Large intestine (tissue), 3 donors: ENCODE measurements around the gene NUP214. TPM values are rescaled to one million over a fixed set of nuclear protein-coding genes. Genes with fewer than 3 reads are reported as not detected.
"Not testable (repeated sequence)": the region's sequence is repeated elsewhere in the genome, so short reads cannot be mapped to it uniquely, and the experiment has no call there.

Experiments used
- DNase-seq, 2 donors: peaks; one replicate each; pipeline versions ENCODE4 v3.0.0 to v3.0.0-alpha.2; 2013
- H3K27ac ChIP-seq: one replicate; pipeline ENCODE4 v1.5.1; 2013; ENCODE audit warnings: low read length
- H3K27me3 ChIP-seq: 2 replicates; pipeline ENCODE4 v1.6.1; 2013; ENCODE audit warnings: low read length; ENCODE audit not compliant: control insufficient read depth, insufficient read depth
- H3K36me3 ChIP-seq: 2 replicates; pipeline ENCODE4 v1.6.1; 2013; ENCODE audit warnings: low read length; ENCODE audit not compliant: control insufficient read depth, insufficient read depth
- H3K4me1 ChIP-seq: one replicate; pipeline ENCODE4 v1.6.1; 2013; ENCODE audit warnings: low read length; ENCODE audit not compliant: control insufficient read depth, insufficient read depth
- H3K4me3 ChIP-seq: one replicate; pipeline ENCODE4 v1.5.1; 2013; ENCODE audit warnings: low read length
- H3K9me3 ChIP-seq: one replicate; pipeline ENCODE4 v1.6.1; 2013; ENCODE audit warnings: mild to moderate bottlenecking, low read depth, low read length, moderate library complexity; ENCODE audit not compliant: control insufficient read depth
- WGBS: methylation state at CpG from one replicate; pipeline ENCODE4 v1.1.5; 2013; ENCODE audit warnings: low lambda C conversion rate; ENCODE audit not compliant: insufficient coverage; 5-methylcytosine and 5-hydroxymethylcytosine counted together
- polyA plus RNA-seq: library from polyadenylated mRNA; unstranded; fragments of 120-200 nt; gene quantifications from one replicate; pipeline ENCODE4 v1.2.1, GENCODE V29; 2013

Gene NUP214
- polyA plus RNA-seq, 1 donor: 29.1 TPM

GRCh38 chr9:131240047-131240921 is 114.9 kb downstream of the NUP214 start:
- no peak overlapping the region for H3K27ac ChIP-seq
- H3K4me3 ChIP-seq: no peak overlapping the region
- no CpG with 5 or more reads among the region's 22 CpGs for WGBS
- no peak for DNase-seq
- peaks cover 7% of the 10 kb centered on the region for H3K27me3 ChIP-seq
- peaks cover 17% of the 10 kb centered on the region for H3K4me1 ChIP-seq
- no peaks in the 10 kb centered on the region for H3K9me3 ChIP-seq
- H3K36me3 ChIP-seq: peaks cover 10% of the 10 kb centered on the region

- H3K4me1 ChIP-seq, H3K4me3 ChIP-seq, DNase-seq, H3K27me3 ChIP-seq, H3K36me3 ChIP-seq, H3K27ac ChIP-seq, H3K9me3 ChIP-seq: not testable (repeated sequence)
- no CpG with 5 or more reads among the region's 5 CpGs for WGBS
Measured at GRCh38 chr9:131244331-131244730, 118.9 kb downstream of the NUP214 start.

- Histone ChIP-seq H3K27ac (no peak overlapping the region), H3K4me3 (no peak overlapping the region), H3K9me3 (no peaks in the 10 kb centered on the region), H3K36me3 (no peaks in the 10 kb centered on the region), H3K4me1 (no peaks in the 10 kb centered on the region), H3K27me3 (no peaks in the 10 kb centered on the region)
- 100% methylated on average over 2 of the region's 4 CpGs for WGBS
- DNase-seq: no peak
Measured at GRCh38 chr9:131246618-131247017, 121.2 kb downstream of the NUP214 start.

GRCh38 chr9:131252120-131252519 is 126.7 kb downstream of the NUP214 start:
- H3K27ac ChIP-seq: no peak overlapping the region
- no peaks in the 10 kb centered on the region for H3K9me3 ChIP-seq
- DNase-seq: no peak
- H3K27me3 ChIP-seq: no peaks in the 10 kb centered on the region
- H3K4me3 ChIP-seq: no peak overlapping the region
- H3K4me1 ChIP-seq: no peaks in the 10 kb centered on the region
- H3K36me3 ChIP-seq: no peaks in the 10 kb centered on the region
- WGBS: no CpG with 5 or more reads among the region's 23 CpGs

- H3K36me3 ChIP-seq: no peaks in the 10 kb centered on the region
- no peak for DNase-seq
- H3K4me3 ChIP-seq: no peak overlapping the region
- H3K9me3 ChIP-seq: no peaks in the 10 kb centered on the region
- no peaks in the 10 kb centered on the region for H3K27me3 ChIP-seq
- H3K4me1 ChIP-seq: no peaks in the 10 kb centered on the region
- no CpG with 5 or more reads among the region's 14 CpGs for WGBS
- no peak overlapping the region for H3K27ac ChIP-seq
Measured at GRCh38 chr9:131253891-131254491, 128.6 kb downstream of the NUP214 start.

- no peak overlapping the region for H3K27ac ChIP-seq
- no peak for DNase-seq
Measured at GRCh38 chr9:131254626-131255025, 129.2 kb downstream of the NUP214 start.

GRCh38 chr9:131255676-131256197 is 130.4 kb downstream of the NUP214 start:
- H3K27ac ChIP-seq: no peak overlapping the region
- H3K27me3 ChIP-seq: no peaks in the 10 kb centered on the region
- WGBS: 83% methylated on average over 1 of the region's 8 CpGs
- DNase-seq: no peak
- H3K4me3 ChIP-seq: no peak overlapping the region
- no peaks in the 10 kb centered on the region for H3K9me3 ChIP-seq
- H3K36me3 ChIP-seq: no peaks in the 10 kb centered on the region
- no peaks in the 10 kb centered on the region for H3K4me1 ChIP-seq

More at GRCh38 chr9:131254626-131255025, 129.2 kb downstream of the NUP214 start:
- H3K4me3 ChIP-seq: no peak overlapping the region
- no peaks in the 10 kb centered on the region for H3K27me3 ChIP-seq
- no peaks in the 10 kb centered on the region for H3K4me1 ChIP-seq
- 100% methylated on average over 4 of the region's 14 CpGs for WGBS
- no peaks in the 10 kb centered on the region for H3K36me3 ChIP-seq
- no peaks in the 10 kb centered on the region for H3K9me3 ChIP-seq

- no peaks in the 10 kb centered on the region for H3K27me3 ChIP-seq
- no peak overlapping the region for H3K4me3 ChIP-seq
- no peak overlapping the region for H3K27ac ChIP-seq
- H3K36me3 ChIP-seq: no peaks in the 10 kb centered on the region
- DNase-seq: no peak
- no peaks in the 10 kb centered on the region for H3K4me1 ChIP-seq
- H3K9me3 ChIP-seq: no peaks in the 10 kb centered on the region
- WGBS: no CpG with 5 or more reads among the region's 15 CpGs
Measured at GRCh38 chr9:131257266-131258025, 132.1 kb downstream of the NUP214 start.

- H3K27ac ChIP-seq: no peak overlapping the region
- H3K36me3 ChIP-seq: no peaks in the 10 kb centered on the region
- no peak overlapping the region for H3K4me3 ChIP-seq
- H3K9me3 ChIP-seq: no peaks in the 10 kb centered on the region
- no peaks in the 10 kb centered on the region for H3K4me1 ChIP-seq
- no CpG with 5 or more reads among the region's 15 CpGs for WGBS
- DNase-seq: no peak
- no peaks in the 10 kb centered on the region for H3K27me3 ChIP-seq
Measured at GRCh38 chr9:131258186-131258585, 132.8 kb downstream of the NUP214 start.

- no CpG with 5 or more reads among the region's 25 CpGs for WGBS
- Histone ChIP-seq H3K4me1 (no peaks in the 10 kb centered on the region), H3K27me3 (no peaks in the 10 kb centered on the region), H3K9me3 (no peaks in the 10 kb centered on the region), H3K36me3 (no peaks in the 10 kb centered on the region), H3K27ac (no peak overlapping the region), H3K4me3 (no peak overlapping the region)
- no peak for DNase-seq
Measured at GRCh38 chr9:131258698-131259431, 133.5 kb downstream of the NUP214 start.
